DMS153 treated with DMSO at 0.1 percent for 48 hours (cell line): ENCODE measurements around the gene OSER1.

ENCODE experiments used
- DNase-seq: peaks from one replicate; lab custom pipeline; 2025; ENCODE audit not compliant: unreplicated experiment; lab: John Stamatoyannopoulos, UW

OSER1 gene

GRCh38 chr20:44180814-44181213 lies 29.8 kb downstream of the OSER1 start:
- no peak for DNase-seq

- DNase-seq = no peak
Measured at GRCh38 chr20:44176833-44177534, 33.6 kb downstream of the OSER1 start.

GRCh38 chr20:44174996-44175765 lies 35.4 kb downstream of the OSER1 start:
- no peak for DNase-seq

GRCh38 chr20:44173846-44174245 lies 36.7 kb downstream of the OSER1 start:
- no peak for DNase-seq

- no peak for DNase-seq
Measured at GRCh38 chr20:44173116-44173515, 37.5 kb downstream of the OSER1 start.

- DNase-seq = no peak
Measured at GRCh38 chr20:44172572-44172950, 38.0 kb downstream of the OSER1 start.

GRCh38 chr20:44171775-44172571 lies 38.6 kb downstream of the OSER1 start:
- no peak for DNase-seq

GRCh38 chr20:44170816-44171410 lies 39.7 kb downstream of the OSER1 start:
- no peak for DNase-seq

GRCh38 chr20:44167736-44168135 lies 42.8 kb downstream of the OSER1 start:
- DNase-seq = no peak

GRCh38 chr20:44166477-44166876 lies 44.1 kb downstream of the OSER1 start:
- no peak for DNase-seq

GRCh38 chr20:44166008-44166407 lies 44.6 kb downstream of the OSER1 start:
- DNase-seq = no peak

- no peak for DNase-seq
Measured at GRCh38 chr20:44160133-44160532, 50.4 kb downstream of the OSER1 start.

GRCh38 chr20:44159711-44160110 lies 50.9 kb downstream of the OSER1 start:
- DNase-seq = no peak

- DNase-seq = no peak
Measured at GRCh38 chr20:44159125-44159524, 51.4 kb downstream of the OSER1 start.

GRCh38 chr20:44157061-44157460 lies 53.5 kb downstream of the OSER1 start:
- no peak for DNase-seq

- no peak for DNase-seq
Measured at GRCh38 chr20:44154521-44155001, 56.0 kb downstream of the OSER1 start.

GRCh38 chr20:44153636-44154043 lies 56.9 kb downstream of the OSER1 start:
- no peak for DNase-seq

GRCh38 chr20:44151621-44152416 lies 58.8 kb downstream of the OSER1 start:
- no peak for DNase-seq

- no peak for DNase-seq
Measured at GRCh38 chr20:44146272-44146671, 64.3 kb downstream of the OSER1 start.
